NOMO-1 treated with DMSO at 0.1 percent for 48 hours (cell line): ENCODE data around the gene CPLX3.

Experiments
- DNase-seq: peaks from one replicate; lab custom pipeline; 2025; ENCODE audit not compliant: unreplicated experiment; lab: John Stamatoyannopoulos, UW

Gene CPLX3

GRCh38 chr15:74788042-74788682 is 38.3 kb upstream of the CPLX3 start:
- DNase-seq: peak; percentile 24

GRCh38 chr15:74788683-74789151 is 37.7 kb upstream of the CPLX3 start:
- DNase-seq: peak; percentile 47

DNA sequence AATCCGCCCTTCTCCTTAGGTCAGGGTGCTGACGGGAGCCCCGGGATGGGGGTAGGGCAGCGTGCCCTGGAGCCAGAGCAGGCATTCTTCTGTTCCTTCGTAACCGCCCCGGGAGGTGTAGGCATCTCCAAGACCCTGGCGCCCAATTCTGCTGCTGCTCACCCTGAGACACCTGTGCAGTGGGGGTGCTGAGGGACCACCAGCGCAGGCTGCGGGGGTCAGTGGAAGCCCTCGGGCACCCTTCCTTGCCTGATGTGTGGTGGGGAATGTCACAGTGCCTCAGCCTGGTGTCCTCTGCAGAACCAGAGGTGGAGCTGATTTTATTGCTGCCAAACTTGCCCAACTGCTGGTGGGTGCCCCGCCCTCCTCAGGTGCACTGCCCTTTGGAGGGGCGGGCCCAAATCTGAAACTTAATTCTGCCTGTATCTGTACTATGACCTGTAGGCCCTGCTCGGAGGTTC is 37.2 kb upstream of the CPLX3 start:
- DNase-seq: peak; percentile 49

- DNase-seq: no peak
Observed at GRCh38 chr15:74789741-74790079, 36.7 kb upstream of the CPLX3 start.

DNA sequence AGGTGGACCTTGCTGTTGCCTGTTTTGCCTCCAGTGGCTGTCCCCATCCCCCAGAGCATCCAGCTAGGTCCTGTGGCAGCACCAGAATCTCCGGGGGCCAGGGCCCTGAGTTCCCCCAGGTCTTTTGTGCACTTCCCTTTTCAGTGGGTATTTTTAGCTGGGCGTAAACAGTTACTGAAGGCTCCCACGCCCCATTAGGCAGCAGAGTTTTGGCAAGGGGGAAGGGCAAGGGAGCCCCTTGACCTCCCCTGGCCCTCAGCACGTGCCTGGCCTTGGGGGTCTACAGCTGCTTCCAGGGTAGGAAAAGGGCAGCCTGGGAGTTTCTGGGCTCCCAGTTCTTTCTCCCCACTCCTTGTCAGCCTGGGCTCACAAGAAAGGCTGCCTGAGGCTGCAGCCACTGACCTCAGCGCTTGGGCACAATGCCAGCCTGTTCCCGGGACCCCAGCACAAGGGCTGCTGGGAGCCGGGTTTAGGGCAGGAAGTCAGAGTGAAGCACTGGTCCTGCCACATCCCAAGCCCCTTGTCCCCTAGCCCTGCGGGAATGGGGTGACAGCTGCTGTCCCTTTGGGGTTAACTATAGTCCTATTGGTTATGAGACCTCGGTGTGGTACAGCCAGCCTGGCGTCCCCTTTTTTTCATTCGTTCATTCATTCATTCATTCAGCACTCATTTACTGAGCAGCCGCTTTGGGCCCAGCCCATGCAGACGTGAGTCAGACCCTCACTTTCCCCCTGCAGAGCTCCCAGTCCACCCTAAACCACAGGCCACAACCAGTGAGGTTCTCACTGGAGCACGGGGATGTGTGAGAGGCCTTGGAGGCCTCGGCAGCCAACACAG is 36.1 kb upstream of the CPLX3 start:
- peak; percentile 85 for DNase-seq

DNA sequence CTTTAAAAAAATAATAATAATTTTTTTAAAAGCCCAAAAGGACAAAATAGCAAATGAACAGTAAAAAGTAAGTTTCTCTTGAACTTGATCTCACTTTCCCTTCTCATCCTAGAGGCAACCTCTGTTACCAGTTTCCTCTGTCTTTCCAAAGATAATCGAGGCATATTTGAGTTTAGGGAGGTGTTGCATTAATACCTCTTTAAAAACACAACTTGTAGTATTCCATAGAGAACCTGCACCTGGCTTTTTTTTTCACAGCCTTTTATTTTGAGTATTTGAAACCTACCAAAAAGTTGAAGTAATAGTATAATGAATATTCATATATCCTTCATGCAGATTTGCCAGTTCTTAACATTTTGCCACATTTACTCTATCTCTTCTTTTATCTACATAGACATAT is 35.4 kb upstream of the CPLX3 start:
- DNase-seq: no peak

- no peak for DNase-seq
Observed at GRCh38 chr15:74791667-74792066, 34.8 kb upstream of the CPLX3 start.

- DNase-seq: no peak
Observed at GRCh38 chr15:74792227-74793016, 34.0 kb upstream of the CPLX3 start.

DNA sequence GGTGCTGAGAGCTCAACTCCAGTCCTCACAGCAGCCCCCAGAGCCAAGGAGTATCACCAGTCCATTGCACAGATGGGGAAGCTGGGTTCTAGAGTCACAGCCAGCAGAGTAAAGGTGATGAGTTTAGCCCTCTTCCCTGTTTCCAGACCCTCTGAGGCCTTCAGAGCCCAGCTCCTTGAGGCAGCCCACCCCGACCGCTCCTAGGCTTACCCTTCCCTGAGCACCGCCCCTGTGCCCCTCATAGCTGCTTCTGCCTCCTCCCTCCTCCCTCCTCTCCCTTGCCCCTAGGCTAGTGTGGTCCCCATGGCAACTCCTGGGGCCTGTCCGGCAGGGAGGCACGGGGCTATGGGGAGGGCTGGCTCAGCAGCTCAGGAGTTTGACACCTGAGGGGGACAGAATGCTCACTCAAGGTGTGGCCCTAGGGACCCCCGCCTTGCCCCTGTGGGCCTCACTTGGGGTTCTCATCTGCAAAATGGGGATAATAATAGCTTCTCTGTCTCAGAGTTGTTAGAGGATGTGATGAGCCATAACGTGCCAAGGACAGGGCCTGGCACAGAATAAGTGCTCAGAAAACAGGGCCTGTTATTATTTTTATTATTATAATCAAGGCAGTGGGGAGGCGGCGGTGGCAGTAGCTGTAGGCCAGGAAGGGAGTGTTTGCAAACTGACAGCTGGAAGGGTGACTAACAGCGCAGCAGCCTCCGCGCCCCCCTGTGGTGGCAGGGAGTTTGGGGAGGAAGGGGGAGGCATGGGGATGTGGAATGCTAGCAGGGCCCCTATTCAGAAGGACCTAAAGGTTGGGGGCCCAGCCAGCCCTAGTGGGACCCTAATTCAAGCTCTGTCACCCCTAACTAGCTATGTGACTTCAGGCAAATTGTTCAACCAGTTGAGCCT is 33.0 kb upstream of the CPLX3 start:
- DNase-seq: no peak

DNA sequence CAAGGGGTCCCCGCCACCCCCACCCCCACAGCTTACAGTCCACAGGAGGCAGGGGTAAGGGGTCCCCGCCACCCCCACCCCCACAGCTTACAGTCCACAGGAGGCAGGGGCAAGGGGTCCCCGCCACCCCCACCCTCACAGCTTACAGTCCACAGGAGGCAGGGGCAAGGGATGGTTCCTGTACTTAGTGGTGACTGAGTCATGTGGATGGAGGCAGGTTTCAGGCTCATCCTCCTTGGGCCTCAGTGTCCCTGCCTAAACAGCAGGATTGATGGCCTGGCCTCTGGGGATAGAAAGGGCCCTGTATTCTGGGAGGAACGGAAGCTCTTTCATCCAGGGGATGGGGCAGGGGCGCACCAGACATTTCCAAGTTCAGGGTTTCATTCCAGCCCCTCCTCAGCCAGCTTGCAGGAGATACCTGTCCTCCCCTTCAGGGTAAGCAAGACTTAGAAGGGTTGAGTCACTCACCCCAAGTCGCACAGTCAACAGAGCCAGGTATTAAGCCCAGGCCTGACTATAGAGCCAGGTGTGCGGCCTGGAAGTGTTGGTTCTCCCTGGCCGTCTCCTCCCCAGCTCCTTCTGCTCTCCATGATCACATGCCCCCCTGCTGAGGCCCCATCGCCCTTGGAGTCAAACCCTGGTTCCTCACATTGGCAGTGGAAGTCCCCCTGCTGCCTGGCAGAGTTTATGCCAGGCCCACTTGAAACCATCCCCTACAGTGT is 32.0 kb upstream of the CPLX3 start:
- no peak for DNase-seq

GRCh38 chr15:74794970-74795349 is 31.5 kb upstream of the CPLX3 start:
- DNase-seq: no peak

- DNase-seq: no peak
Observed at GRCh38 chr15:74795966-74796625, 30.3 kb upstream of the CPLX3 start.

- DNase-seq: no peak
Observed at GRCh38 chr15:74798388-74799254, 27.8 kb upstream of the CPLX3 start.

DNA sequence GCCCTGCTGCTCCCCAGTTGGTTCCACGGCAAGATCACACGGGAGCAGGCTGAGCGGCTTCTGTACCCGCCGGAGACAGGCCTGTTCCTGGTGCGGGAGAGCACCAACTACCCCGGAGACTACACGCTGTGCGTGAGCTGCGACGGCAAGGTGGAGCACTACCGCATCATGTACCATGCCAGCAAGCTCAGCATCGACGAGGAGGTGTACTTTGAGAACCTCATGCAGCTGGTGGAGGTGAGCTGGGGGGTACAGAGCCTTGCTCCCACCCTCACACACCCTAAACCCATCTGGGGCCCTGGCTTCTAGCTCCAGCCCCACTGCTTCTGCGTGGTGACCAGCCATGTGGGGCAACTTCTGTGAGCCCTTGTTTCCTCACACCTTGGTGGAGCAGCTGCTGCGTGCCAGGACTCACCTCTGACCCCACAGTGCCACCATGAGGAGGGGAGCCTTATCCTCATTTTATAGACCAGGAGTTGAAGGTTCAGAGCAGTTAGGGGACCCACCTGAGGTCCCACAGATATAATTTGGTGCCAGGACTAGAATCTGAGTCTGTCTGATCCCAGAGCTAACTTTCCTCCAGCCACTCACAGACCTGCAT is 27.1 kb upstream of the CPLX3 start:
- DNase-seq: peak; percentile 49

- peak; percentile 86 for DNase-seq
Observed at GRCh38 chr15:74799856-74800558, 26.4 kb upstream of the CPLX3 start.

- peak; percentile 69 for DNase-seq
Observed at GRCh38 chr15:74800559-74801094, 25.8 kb upstream of the CPLX3 start.

- no peak for DNase-seq
Observed at GRCh38 chr15:74801311-74801997, 25.0 kb upstream of the CPLX3 start.
